ENCODE results near the gene CRB1. TPM values are rescaled to one million over a fixed set of nuclear protein-coding genes. Genes with fewer than 3 reads are reported as not detected.

CRB1 gene
- total RNA-seq, 1 donor from 2014 or later: under 0.01 TPM

DNA sequence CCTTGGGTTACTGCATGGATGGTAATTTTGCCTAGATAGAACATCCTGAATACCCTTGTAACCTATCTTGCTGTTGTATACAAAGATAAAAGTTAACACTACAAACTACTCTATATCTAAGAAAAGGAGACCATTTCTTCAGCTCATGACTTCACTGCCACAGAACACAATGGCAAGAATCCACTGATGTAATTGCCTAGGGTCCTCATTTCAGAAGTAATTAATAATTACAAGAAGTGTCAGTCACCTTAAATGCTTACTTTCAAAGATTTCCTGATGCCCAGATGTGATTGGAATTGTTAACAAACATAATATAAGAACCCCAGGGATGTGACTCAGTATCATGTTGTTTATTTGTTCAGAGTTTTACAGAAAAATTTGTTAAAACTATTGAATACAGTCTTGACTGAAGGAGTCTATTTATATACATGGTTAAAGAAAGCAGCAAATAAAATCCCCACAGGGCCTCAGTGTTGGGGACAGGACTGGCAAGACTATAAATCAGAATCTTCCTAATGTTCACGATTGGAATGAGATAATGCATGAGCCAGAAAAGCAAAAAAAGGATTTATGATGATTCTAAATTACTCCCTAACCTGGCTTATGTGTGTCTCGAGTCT lies 83.9 kb downstream of the CRB1 start:
- no peak for DNase-seq

DNA sequence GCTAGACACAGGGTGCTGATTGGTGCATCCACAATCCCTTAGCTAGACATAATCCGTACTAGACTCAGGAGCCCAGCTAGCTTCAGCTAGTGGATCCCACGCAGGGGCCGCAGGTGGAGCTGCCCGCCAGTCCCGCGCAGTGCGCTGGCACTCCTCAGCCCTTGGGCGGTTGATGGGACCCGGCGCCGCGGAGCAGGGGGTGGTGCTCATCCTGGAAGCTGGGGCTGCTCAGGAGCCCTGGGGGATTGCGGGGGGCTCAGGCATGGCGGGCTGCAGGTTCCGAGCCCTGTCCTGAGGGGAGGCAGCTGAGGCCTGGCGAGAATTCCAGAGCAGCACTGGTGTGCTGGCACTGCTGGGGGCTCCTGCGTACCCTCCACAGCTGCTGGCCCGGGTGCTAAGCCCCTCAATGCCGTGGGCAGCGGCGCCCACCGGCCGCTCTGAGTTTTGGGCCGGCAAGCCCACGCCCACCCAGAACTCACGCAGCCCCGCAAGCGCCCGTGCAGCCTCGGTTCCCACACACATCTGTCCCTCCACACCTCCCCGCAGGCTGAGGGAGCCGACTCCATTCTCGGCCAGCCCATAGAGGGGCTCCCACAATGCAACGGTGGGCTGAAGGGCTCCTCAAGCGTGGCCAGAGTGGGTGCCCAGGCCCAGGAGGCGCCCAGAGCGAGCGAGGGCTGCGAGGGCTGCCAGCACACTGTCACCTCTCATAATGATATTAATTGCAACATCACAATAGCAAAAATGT lies 87.4 kb downstream of the CRB1 start:
- DNase-seq: no peak

DNA sequence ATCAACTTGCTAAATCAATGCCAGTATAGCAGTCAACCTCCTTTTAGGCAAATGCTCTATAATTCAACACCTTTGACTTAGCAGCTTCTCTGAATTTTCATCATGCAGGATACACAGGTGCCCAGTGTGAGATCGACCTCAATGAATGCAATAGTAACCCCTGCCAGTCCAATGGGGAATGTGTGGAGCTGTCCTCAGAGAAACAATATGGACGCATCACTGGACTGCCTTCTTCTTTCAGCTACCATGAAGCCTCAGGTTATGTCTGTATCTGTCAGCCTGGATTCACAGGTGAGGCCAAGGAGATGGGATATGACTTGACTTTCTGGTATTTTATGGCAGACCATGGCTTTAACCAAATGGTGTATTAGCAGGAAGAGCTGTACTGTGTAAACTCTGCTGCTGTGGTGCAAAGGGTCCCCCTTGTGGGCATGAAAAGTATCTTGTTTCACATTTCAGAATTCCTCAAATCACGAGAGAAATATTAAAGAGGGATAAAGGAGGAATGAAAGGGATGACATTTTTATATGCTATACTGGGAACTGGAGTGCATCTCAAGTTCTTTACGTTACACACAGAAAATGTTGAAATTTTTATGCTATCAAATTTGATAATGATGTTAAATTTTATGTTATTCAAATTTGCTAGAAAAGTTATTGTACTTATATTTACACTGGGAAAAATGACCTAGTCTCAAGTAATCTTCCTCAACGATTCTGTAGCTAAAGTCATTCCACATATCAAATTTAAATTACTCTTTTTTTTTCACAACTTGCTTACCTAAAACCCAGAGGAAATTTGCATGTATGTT lies 88.9 kb downstream of the CRB1 start:
- DNase-seq: peak; percentile 67

DNA sequence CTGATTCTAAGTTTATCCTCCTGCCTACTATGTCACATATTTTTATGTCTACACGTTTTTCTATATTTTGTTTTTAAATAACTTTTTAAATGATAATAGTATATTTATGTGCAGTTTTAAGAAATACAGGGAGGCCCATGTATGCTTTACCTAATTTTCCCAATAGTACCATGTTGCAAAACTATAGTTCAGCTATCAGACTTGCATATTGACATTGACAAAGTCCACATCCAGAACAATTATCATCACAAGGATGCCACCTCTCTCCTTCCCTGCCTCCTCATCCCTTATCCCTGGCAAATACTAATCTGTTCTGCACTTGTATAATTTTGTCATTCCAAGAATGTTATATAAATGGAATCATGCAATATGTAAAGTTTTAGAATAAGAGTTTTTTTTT lies 90.9 kb downstream of the CRB1 start:
- no peak for DNase-seq

DNA sequence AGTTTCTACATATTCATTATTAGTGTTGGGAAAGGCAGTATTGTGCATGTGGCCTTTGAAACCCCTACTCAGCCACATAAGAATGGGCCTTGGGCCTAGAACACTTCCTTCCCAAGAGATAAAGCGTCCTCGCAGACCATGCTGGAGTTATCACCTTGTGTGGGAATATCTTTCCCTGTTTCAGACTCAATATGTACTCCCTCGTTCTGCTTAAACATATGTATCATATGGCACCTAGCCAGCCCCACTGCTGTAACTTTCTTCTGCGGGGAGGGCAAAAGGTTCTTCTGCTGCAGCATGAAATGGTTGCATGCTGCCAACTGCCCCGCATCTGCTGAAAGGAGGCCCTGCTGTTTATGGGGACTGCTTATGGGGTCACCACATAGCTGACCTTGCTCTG lies 92.0 kb downstream of the CRB1 start:
- no peak for DNase-seq

DNA sequence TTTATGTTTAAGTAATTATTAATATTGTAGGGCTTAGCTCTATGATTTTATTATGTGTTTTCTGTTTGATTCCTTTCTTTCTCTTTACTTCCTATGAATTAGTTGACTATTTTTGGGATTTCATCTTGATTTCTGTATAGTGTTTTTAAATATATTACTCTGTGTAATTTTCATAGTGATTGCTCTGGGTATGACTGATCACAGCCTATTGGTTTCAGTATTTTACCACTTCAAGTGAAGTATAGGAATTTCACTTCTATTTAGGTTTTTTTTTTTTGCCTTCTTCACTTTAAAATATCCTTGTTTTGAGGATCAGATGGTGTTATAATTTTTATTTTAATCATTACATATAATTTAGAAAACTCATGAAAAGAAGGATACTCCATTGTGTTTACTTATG lies 94.8 kb downstream of the CRB1 start:
- DNase-seq: no peak

DNA sequence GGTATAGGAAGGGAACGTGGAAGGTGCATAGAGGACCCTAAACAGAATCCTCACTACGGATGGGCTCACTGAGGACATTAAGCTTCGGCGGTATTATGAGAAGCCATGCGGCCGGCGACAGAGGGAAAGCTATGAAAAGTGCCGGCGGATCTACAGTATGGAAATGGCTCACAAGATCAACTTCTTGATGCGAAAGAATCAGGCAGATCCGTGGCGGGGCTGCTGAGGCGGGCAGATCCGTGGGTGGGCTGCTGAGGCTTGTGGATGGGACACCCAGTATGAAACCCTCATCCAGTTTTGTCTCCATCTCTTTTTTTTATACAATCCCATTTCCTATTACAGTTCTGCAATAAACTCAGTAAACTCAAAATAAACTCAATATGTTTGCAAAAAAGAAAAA lies 95.8 kb downstream of the CRB1 start:
- DNase-seq: no peak

DNA sequence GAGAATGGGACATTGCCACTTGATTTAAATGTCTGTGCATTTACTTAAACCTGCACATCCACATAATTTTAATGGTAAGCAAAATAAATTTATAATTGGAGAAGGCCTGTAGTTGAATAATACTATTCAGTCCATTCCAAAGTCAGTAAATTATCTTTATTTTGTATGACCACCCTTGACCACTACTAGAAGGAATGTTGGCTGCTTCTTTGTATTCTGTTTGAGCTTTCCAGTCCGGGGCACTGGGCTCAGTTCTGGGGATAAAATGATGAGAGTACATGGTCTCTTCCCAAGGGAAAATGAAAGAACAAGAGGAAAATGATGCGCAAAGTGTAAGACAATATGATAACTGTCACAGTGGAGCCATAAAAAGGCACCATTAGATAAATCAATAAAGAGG lies 98.9 kb downstream of the CRB1 start:
- DNase-seq: no peak

DNA sequence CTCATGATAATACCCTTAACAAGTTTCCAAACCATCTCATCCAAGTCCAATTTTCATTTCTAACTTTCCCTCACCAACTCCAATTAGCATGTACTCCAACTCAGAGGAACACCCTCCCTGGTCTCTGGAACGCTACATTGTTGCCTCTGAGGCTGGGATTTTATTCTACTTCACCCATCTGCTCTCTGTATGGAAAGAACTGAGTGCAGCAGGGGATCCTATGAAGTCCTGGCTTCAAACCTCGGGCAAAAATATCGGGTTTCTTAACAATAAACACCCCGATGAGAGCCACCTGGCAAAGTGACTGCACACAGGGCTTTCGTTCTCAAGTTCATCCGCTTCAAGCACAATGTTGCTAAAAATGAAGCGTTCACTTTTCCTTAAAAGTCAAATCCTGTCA lies 99.6 kb downstream of the CRB1 start:
- DNase-seq: no peak

DNA sequence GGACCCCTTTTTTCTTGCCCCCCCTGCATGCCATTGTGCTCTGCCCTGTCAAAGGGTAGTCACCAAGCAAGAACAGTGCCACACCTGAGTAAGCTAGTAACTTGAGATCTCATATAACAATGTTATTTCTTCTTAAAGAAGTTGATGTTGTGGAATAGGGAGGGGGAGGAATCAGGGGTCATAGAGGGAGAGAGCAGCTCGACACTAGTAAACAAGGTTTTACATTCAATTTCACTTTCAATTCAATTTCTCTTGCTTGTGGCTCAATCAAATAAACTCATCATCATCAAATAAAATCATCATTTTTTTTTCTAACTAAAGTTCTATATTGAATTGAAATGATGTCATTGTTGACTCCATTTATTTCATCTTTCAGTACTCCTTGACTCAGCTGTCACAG lies 106.4 kb downstream of the CRB1 start:
- DNase-seq: no peak

DNA sequence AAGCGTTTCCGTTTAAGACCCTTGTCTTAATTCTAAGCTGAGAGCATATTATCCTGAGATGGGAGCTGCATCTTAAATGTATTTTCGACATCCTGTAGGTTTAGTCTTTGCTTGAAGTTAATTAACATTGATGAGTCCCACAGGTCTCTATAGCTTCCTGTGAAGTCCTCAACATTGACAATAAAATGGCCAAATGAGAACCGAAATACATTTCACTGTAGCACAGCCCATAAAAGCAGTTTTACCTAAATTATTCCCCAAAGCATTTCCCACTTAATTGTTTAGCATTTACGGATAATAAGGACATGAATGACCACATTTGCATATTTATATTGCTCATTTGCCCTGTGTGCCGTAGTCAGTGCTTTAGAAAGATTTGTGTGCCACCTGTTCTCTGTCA lies 116.4 kb downstream of the CRB1 start:
- no peak for DNase-seq

DNA sequence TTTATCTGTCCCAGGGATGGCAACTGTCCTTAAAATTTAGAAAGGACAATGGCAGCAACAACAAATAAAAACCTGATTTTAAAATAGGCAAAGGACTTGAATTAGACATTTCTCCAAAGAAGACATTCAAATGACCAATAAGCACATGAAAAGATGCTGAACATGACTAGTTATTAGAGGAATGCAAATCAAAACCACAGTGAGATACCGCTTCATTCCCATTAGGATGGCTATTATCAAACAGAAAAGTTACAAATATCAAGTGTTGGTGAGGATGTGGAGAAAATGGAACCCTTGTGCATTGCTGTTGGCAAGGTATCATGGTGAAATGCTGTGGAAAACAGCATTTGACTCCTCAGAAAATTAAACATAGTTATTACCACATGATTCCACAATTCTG lies 120.7 kb downstream of the CRB1 start:
- no peak for DNase-seq

DNA sequence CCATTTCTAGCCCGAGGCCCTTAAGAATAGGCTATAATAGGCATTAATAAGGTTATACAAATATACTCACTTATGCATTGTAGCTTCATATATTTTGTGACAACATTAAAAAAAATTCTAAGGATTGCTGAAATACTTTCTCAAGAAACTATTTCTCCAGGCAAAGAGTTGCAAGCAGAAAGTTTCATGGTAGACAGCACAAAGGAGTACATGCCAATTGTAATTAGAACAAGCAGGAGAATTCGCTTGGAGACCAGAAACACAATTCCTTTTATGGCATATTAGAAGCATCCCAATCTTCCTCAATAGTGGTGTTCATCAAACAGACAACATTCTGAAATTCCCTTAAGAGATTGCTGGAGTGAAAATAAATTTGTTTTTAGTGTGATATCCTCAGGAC lies 122.8 kb downstream of the CRB1 start:
- no peak for DNase-seq

DNA sequence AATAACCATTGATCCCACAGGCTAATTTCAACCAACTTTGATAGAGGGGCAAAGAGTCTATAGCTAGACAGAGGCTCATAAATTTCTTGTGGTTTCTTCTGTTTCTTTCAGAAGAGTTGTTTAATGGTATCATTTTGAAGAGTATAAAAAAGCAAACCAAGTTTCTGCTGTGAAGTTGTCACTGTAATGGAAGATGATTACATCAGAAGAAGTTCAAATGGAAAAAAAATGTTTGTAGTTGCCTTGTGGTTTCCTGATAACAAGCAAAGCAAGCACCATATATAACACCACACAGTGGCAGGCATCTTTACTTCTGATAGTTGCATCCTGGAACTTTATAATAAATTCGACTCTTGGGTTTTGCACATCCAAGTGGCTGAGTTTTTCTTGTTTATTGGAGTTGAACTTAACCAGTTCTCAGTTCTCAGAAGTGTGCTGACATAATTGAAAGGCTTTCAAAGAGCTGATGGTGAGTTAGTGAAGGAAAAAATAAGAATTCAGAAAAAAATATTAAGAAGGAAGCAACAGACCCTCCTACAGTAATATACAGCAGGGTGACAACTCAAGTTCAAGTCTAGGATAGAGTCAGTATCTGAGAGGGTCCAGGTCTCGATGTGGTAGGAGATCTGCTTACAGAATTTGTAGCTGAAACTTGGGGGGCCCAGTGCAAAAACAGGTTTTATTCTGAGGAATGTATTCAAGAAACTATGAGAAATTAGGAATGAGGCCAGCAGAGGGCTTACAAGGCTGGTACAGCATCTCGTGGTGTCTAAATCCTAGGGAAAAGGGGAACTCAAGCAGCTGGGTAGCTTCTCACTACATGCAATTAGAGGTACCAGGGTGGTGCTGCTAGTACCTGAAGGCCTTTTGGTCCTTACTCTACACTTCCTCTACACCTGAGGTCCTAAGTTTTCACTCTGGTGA lies 123.5 kb downstream of the CRB1 start:
- DNase-seq: no peak

DNA sequence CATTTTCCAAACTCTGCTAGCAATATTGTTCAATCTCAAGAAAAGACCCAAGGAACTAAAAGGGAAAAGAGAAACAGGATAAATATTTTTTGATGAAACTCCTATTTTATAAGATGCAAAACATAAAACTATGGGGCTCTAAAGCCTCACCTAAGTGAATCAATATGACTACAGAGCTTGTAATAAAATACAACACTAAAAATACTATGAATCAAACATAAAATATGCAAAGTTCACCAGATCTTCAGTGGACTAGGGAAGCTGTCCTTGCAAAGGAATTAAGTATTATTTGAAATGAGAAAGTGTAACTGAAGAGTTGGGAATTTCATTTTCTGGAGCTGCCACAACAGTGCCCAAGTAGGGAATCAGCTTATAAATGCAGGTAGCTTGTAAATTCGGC lies 124.5 kb downstream of the CRB1 start:
- no peak for DNase-seq

DNA sequence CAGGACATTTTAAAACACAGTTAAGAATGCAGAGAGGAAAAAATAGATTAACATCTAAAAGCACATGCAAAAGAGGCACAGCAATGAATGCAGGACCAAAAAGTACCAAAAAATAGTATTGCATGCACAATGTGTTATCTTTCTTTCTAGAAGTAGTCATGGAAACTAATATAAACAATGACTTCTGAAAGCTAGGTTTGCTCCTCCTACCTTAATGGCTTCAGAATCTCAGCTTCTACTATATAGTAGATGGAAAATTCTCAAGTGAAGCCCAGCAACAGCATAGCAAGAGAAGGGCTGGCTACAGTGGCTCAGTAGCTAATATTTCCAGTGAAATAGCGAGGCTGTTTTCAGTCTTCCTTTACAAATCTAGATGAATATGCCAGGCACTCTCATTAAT lies 125.1 kb downstream of the CRB1 start:
- no peak for DNase-seq

DNA sequence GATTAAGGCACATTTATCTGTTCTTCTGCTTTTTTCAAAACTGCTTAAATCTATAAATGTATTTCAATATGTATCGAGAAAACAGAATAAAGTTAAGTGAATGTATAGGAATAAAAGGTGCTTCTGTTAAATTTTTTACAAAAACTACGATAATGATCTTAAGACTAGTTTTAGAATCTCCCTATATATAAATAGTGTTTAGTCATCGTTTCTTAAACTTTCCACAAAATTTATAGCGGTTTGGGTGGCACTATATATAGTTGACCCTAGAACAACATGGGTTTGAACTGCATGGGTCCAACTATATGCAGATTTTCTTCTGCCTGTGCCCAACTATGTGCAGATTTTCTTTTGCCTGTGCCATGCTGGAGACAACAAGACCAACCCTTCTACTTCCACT lies 125.7 kb downstream of the CRB1 start:
- DNase-seq: no peak

DNA sequence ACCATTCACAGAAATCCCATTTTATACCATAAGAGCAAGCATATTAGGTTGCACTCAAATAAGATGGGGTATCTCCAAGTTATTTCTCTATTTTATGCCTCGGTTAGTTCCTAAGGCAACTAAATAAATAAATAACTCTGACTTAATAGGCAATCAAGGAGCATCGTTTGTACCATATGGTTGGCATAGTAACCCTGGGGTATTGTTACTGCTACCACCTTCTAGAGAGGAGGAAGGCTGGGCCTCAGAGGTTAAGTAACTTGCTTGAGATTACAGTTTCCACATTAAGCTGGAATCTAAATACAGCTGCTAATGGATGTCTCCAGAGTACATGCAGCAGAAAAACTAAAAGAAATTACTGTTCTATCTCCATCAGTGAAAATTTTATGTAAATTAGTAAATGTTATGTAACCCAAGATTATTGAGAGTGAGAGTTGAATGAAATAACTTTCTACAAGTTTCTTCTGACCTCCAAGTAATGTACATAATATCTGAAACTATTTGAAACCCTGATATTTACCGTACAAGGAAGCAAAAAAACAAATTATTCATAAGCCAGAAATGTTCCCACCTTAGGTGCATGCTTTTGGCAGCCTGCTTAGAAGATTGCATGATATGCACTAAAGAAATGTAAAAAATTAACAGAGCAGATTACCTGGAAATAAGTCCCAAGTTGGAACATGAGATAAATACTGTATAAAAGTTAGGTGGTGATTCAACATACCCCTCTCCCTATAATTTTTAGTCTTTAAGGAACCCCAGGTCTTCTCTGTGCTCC lies 127.0 kb downstream of the CRB1 start:
- no peak for DNase-seq

DNA sequence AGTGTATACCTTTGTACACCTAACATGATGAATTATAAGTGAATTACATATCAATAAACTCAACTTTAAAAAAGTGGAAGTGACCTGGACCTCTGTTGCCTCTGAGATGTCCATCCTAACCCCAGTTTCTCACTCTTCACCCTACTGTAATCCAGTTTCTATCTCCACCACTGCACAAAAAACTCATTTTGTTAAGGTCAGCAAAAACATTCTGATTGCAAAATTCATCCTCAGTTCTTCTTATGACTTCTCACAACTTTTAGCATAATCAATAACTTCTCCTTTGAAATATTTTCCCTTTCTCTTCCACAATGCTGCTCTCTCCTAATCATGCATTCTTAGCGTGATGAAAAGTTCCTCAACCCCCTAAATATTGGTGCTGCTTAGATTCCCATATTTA lies 129.8 kb downstream of the CRB1 start:
- DNase-seq: no peak

DNA sequence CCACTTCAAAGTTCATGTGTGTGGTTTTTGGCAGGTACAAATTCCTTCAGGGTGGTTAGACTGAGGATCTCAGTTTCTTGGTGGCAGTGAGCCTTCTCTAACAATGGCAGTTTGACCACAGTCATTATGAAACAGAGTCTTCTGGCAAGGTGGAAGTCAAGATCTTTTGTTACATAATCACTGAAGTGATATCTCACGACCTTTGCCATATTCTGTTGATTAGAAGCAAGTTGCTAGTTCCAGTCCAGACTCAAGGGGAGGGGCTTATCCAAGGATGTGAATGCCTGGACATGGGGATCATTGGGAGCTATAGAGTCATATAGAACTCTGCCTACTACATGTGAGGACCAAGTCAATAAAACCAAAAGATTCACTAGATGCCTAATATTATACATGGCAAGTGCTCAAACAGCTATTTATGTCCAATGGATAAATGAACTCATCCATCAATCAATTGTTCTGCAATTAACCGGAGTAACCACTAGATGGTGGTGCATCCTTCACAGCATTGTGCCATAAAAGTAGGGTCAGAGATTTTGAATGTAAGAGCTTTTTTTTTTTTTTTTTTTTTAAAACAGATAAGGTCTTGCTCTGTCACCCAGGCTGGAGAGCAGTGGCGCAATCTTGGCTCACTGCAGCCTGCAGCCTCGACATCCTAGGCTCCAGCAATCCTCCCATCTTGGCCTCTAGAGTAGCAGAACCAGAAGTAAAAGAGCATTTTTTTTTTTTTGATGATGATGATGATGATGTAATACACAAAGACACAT lies 131.9 kb downstream of the CRB1 start:
- peak; percentile 62 for DNase-seq

DNA sequence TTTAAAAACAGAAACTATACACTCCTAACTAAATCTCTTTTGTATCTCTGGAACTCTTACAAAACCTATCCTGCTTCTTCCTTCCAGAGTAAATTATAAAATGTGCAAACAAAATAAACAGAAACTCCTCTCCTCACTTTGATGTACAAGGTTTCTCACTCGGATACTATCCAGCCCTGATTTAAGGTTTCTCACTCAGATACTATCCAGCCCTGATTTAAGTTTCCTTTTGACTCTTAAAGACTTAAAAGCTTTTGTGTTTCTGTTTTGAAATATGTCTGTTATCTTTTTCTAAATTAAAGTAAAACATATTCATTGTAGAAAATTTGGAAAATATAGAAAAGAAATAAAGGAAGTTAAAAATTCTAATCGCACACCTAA lies 132.5 kb downstream of the CRB1 start:
- DNase-seq: no peak

Data from dermis blood vessel endothelial cell (primary cell).